K562 (cell line): ENCODE measurements around the gene ACER2.

ENCODE experiments used
- BHLHE40 ChIP-seq: IDR thresholded peaks from 2 replicates; pipeline ENCODE4 v1.6.1; 2011; ENCODE audit warnings: low read length, improper control_type of control experiment
- CTCF ChIP-seq, 3 experiments: IDR thresholded peaks in 2 of 3; conservative IDR thresholded peaks in 1 of 3; 2 replicates each; pipeline ENCODE4 v1.5.1; 2011 to 2012; ENCODE audit warnings: low read length in 3 of 3, mild to moderate bottlenecking in 3 of 3, control low read depth in 2 of 3, improper control_type of control experiment in 1 of 3, inconsistent platforms in 1 of 3, low read depth in 1 of 3, mixed read lengths in 1 of 3, moderate library complexity in 1 of 3; ENCODE audit not compliant: insufficient read depth in 2 of 3
- EGR1 ChIP-seq: fragments of 450-650 bp; conservative IDR thresholded peaks from 2 replicates; pipeline ENCODE4 v1.6.1; 2017; ENCODE audit warnings: mild to moderate bottlenecking
- EZH2 ChIP-seq: IDR thresholded peaks from 2 replicates; pipeline ENCODE4 v1.6.1; 2012; ENCODE audit warnings: low read depth, mild to moderate bottlenecking, inconsistent platforms, low read length, borderline replicate concordance
- GATA2 ChIP-seq: sonication (generic); formaldehyde crosslinking; IDR thresholded peaks from 2 replicates; pipeline ENCODE4 v1.4.0; 2020; ENCODE audit warnings: mild to moderate bottlenecking, missing genetic modification reagents
- HDAC2 ChIP-seq: fragments of 450-650 bp; IDR thresholded peaks from 2 replicates; pipeline ENCODE4 v1.6.1; 2016; ENCODE audit warnings: mild to moderate bottlenecking
- MIER1 ChIP-seq: fragments of 450-650 bp; IDR thresholded peaks from 2 replicates; pipeline ENCODE4 v1.6.1; 2016; ENCODE audit warnings: antibody characterized with exemption, mild to moderate bottlenecking, low read depth
- NCOA4 ChIP-seq: fragments of 450-650 bp; IDR thresholded peaks from 2 replicates; pipeline ENCODE4 v1.6.1; 2018; ENCODE audit warnings: mild to moderate bottlenecking; ENCODE audit not compliant: partially characterized antibody
- SMC3 ChIP-seq: conservative IDR thresholded peaks from 2 replicates; pipeline ENCODE4 v1.6.1; 2011; ENCODE audit warnings: low read depth, low read length, improper control_type of control experiment; ENCODE audit not compliant: insufficient read depth
- TF ChIP-seq, protein P1 (sequence below), 2 experiments: IDR thresholded peaks; 2 replicates each; pipeline ENCODE4 v1.6.1; 2012; ENCODE audit warnings: improper control_type of control experiment in 2 of 2, low read depth in 2 of 2, low read length in 2 of 2, borderline replicate concordance in 1 of 2

GRCh38 chr9:19466280-19466639, 57.5 kb downstream of the ACER2 start:
- TF ChIP-seq CTCF (IDR thresholded peaks at IDR 0.05 in 2 of 3, conservative IDR thresholded peaks at IDR 0.05 in 1 of 3; ENCODE audit: insufficient read depth in 2 of 3, low read depth in 1 of 3, low read length in 3 of 3) (no peak), HDAC2 (no peak), BHLHE40 (no peak), GATA2 (CRISPR knock-in tag) (no peak), EGR1 (no peak), NCOA4 (no peak), SMC3 (no peak), MIER1 (no peak), EZH2 (no peak)
- TF ChIP-seq, protein P1, sequence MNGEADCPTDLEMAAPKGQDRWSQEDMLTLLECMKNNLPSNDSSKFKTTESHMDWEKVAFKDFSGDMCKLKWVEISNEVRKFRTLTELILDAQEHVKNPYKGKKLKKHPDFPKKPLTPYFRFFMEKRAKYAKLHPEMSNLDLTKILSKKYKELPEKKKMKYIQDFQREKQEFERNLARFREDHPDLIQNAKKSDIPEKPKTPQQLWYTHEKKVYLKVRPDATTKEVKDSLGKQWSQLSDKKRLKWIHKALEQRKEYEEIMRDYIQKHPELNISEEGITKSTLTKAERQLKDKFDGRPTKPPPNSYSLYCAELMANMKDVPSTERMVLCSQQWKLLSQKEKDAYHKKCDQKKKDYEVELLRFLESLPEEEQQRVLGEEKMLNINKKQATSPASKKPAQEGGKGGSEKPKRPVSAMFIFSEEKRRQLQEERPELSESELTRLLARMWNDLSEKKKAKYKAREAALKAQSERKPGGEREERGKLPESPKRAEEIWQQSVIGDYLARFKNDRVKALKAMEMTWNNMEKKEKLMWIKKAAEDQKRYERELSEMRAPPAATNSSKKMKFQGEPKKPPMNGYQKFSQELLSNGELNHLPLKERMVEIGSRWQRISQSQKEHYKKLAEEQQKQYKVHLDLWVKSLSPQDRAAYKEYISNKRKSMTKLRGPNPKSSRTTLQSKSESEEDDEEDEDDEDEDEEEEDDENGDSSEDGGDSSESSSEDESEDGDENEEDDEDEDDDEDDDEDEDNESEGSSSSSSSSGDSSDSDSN (IDR thresholded peaks at IDR 0.05; ENCODE audit: borderline replicate concordance in 1 of 2, low read depth in 2 of 2, low read length in 2 of 2), result no peak
